CD4-positive, alpha-beta T cell treated with Interferon gamma for 1 hour (primary cell): Measurements from ENCODE around the gene EHBP1L1.

Experiments used
- DNase-seq: peaks from one replicate; pipeline ENCODE4 v3.0.0-alpha.2; 2020

The EHBP1L1 gene

DNA sequence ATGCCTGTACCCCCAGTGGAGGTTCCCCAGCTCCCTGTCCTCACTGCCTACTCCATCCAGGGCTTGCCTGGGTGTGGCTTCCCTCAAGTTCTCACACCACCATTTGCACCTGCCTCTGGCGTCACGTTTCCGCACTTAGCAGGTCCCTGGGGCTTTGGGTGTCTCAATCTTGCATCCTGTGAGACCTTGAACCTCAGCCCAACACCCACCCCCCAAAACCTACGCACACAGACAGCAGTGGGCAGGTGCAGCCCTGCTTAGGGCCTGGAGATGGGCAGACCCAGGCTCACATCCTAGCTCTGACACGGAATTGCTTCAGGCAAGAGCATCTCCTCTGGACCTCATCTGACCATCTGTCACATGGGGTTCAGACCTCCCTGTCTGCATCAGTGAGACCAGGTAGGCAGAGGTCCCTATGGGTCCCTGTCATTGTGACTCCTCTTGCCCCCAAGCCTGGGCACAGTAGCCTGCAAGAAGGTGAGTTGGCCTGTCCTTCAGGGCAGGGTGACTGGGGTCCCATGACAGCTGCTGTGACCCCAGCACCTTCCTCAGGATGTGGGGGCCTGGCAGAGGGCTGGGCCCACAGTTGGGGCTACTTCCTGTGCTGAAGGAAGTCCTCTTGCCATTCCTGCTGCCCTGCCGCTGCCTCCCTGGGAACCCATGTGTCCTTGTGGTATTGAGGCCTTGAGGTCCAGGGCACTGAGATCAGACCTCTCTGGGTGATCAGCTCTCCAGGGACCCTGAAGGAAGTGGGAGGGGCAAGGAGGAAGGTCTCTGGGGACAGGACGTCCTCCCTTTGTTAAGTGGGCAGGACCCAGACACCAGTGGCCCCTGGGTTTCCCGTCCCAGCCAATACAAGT, 64.0 kb downstream of the EHBP1L1 start:
- peak; percentile 95 for DNase-seq

DNA sequence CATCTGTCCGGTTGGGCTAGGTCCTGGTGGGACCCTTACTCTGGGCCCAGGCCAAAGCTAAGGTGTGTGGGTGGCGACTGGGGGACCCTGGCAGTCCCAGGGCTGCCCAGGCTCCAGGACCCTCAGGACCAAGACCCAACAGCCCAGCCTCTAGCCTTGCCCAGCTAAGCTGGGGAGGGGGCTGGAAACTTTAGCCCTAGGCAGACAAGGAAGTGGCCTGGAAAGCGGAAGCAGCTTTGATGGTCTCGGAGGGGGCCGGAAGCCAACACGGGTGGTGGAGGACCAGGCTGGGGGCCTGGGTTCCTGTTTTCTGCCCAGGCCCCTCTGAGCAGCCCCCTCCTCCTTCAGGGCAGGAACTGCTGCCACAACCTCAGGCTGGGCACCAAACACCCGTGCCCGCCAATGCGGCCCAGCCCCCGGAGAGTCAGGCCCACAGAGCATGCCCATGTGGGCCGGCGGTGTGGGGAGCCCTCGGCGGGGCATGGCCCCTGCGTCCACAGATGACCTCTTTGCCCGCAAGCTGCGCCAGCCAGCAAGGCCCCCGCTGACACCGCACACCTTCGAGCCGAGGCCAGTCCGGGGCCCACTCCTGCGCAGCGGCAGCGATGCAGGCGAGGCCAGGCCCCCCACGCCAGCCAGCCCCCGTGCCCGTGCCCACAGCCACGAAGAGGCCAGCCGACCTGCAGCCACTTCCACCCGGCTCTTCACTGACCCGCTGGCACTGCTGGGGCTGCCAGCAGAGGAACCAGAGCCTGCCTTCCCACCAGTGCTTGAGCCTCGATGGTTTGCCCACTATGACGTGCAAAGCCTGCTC, 64.8 kb downstream of the EHBP1L1 start:
- peak; percentile 81 for DNase-seq

DNA sequence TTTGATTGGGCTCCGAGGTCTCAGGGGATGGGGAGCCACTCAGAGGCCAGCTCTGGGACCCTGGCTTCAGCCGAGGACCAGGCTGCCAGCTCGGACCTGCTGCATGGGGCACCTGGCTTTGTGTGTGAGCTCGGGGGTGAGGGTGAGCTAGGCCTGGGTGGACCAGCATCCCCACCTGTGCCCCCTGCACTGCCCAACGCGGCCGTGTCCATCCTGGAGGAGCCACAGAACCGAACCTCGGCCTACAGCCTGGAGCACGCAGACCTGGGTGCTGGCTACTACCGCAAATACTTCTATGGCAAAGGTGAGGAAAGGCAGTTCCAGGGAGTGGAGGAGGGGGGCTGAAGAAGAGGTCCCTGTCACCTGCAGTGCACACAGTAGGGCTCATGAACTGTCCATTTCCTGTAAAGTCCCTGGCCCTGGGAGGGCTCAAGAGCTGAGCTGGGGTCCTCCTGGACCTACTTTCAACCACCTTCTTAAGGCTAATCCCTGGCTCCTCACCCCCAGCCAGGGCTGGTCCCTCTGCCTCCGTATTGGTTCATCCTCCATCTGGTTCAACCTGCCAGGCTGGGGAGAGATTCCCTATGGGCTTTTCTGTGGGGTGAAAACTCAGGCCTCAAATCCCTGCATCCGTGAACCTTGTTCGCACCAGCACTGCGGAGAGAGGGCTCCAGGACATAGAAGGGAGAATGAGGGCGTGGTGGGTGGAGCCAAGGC, 65.6 kb downstream of the EHBP1L1 start:
- DNase-seq: no peak
